NCI-H1105 (cell line): ENCODE results near the gene ZRSR2.
A peak's percentile ranks its signal among the peaks of the same experiment; 100 is the strongest.

Experiments used
- DNase-seq: peaks from one replicate; lab custom pipeline; 2025; lab: John Stamatoyannopoulos, UW

Gene ZRSR2

DNA sequence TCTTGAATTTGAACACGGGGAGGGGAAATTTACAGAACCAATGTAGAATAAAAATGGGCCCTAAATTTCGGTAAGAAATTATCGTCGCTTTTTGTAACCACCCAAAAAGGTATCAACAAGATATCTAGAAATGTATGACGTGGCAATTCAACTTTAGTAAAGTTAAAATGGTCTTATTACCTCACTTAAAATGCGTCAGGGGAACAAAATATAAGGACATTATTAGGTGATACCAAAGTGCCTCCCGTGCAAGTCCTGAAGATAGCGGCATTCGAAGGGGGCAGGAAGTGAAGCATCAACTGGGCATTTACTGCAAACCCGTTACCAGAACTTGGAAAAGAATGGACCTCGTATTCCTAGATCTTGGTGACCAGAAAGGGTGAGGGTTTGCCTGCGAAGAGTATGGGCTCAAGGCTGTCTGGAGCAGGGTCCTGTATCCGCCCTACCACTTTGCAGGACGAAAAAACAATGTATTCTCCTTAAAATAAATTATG is 63.3 kb downstream of the ZRSR2 start:
- DNase-seq: no peak

DNA sequence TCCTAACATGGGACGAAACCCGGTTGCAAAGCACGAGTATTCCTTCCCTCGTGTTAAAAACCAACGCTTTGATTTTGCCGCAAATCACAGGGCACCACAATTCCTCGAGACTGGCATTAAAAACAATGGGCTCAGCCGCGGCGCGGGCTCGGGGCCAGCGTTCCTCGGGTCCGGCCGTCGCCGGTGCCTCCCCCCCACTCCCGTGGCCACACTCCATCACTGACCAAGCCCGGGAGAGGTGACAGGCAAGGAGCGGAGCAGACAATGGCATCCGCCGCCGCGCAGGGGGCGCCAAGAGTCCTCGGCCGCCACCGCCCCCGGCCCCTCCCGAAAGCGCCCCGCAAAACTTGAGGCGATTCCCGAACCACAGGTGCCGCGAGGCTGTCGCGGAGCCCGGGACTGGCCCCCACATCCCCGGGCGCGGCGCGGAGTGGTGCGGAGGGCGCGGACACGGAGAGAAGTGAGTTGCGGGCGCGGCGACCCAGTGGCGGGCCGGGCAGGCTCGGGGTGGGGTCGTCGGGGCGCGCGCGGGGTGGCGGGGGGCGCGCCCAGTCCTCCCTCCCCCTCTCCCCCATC is 63.9 kb downstream of the ZRSR2 start:
- no peak for DNase-seq

DNA sequence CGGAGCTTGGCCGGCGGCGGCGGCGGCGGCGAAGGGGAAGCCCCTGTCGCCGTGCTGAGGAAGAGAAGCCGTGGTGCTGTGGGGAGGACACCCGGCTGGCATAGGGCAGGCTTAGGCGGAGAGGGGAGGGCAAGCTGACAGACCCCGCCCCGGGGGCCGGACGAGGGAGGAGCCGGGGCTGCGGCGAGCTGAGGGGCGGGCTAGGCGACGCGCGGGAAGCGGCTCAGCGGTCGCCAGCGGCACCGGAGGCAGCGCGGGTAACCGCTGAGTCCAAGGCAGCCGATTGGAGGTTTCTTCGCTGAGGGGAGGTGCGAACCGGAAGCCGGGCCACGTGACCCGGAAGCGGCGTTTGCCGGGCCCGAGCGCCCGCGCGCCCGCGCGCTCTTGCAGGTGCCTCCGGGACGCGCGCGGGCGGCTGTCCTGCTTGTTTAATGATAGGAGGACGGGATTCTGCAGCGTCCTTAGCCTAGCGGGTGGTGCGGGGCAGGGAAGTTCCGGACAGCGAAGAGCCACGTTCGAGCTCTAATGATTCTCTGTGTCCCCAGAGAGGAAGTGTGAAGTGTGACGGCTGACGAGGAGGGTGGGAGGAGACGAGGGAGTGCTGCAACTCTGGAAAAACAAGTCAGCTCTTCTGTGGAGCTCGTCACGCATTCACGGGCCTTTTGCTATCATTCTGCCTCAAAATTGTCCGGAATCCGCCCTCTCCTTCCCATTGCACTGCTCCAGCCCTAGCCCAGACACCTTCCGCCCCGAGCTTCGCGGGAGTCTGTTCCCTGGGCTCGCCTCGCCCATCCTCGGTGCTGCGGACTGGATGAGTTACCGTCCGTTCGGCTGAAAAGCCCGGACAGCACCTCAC is 64.7 kb downstream of the ZRSR2 start, which contains the start of gene AP1S2:
TSS of gene AP1S2 (minus strand) at position 102 of the 856 bp plus-strand sequence. CDS start 2,289 bp downstream, outside the sequence.
- peak; percentile 84 for DNase-seq

DNA sequence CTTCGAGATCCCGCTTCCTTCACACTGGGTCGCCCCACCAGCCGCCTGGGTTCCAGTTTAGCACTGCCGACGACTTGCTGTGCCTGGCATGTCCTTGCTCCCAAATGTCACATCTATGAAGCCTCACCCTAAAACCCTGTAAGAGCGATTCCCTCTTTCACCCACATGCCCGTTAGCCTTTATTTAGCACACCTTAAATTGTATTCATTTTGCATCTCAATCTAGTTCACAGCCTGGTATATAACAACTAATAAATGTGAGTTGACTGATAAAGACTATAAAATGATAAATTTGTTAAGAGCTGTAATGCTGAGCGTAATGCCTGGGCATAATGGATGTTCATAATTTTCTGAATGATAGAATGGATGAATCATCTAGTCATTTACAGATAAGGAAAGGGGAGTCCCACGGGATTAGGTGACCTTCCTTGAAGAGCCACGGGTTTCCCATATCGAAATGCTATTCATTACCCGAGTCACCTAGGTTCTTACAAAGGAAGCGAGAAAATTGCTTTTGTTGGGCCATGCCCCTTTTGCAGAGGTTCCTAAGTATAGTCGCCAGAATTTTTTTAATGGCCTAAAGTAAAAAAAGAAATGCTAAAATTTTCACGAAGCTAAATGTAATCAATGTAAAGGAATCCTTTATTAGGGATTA is 65.4 kb downstream of the ZRSR2 start:
- DNase-seq: no peak

DNA sequence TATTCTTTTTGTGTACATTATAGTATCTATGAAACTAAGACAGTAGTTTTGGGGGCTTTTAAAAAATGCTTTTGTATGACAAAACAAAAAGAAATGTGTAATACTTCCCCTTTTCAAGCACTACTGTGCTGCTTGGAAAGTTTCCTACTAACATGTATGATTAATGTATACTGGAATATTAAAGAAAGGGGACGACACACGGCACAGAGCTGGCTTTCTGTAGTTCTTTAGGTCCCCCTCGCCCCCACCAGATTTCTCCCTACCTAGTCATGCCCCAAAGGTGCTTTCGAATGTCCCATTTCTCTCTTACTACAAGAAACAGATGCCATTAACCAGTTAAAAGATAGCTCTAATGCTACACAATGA is 65.9 kb downstream of the ZRSR2 start:
- DNase-seq: no peak

DNA sequence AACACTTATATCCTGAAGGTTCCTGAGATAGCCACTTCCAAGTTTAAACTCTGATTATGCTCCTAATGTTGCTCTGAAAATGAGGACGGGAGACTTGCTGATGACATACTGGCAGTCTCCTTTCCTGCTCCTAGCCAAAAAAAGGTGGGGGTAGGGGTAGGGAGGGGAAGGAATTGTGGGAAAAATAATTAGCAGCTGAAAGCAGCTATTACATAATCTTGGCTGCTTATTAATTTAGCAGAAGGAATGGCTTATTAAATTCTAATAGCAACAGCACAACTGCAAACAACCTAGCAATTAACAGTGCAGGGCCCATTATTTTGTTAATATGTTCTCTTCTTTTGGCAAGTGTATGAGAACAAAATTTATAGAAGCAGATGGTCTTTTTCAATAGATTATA is 66.4 kb downstream of the ZRSR2 start:
- DNase-seq: peak; percentile 34

DNA sequence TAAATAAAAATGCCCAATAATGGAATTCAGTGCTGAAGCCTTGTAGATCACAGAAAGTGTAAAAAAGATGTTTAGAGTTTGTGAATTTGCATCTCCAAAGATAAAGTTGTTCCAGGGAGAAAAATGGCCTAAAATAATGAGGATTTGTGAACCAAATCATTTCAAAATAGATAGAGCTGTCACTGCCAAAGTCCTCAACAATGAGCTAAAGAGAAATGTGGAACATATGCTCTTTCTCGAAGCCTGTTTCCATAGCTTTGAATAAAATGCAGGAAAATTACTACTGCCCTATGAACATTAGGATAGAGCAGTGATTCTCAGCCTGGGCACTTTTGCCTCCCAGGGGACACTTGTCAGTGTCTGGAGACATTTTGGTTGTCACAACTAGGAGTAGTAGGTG is 67.8 kb downstream of the ZRSR2 start:
- DNase-seq: no peak

DNA sequence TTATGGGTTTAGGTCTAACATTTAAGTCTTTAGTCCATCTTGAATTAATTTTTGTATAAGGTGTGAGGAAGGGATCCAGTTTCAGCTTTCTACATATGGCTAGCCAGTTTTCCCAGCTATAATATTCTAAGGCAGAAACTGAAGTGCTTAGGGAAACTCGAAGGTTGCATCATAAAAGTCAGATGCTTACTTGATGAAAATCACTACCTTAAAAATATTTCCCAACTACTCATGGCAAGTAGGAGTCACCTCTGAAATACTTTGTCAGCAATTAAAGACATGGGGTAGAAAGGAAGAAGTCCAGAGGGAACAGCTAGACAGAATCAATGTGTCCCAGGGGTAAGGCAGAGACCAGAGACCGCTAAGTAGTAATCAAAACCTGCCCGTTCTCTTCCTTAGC is 70.6 kb downstream of the ZRSR2 start:
- no peak for DNase-seq

DNA sequence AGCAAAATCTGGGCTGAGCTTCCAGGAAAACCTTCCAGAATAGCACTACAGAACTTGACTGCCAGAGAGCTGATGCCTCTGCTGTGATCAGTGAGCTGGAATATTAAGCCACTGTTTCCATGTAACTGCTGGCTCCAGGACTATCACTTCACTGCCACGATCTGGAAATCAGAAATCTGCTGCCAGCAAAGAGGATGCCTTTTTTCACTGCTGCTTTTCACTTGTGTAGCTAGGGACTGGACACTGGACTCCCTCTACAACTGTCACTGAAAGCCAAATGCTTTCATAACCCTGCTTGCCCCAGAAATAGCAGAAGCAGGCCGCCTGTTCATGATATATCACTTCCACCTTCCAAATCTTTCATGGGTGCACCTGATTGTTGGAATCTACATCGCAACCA is 73.7 kb downstream of the ZRSR2 start:
- DNase-seq: no peak

DNA sequence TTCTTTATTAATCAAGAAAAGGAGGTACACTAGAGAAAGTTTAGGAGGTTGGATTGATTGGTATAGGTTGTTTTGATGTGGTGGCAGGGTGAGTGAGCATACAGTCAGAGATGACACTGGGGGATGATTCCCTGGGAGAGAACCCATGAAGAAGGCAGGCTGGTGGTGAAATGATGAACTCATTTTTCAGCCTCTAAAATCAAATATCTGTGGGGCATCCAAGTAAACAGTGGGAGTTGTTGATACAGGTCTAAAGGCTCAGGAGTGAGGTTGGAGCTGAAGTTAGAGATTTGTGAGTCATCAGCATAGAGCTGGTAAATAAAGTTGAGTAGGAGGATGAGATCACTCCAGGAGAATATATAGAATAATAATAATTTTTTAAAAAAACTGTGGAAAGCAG is 74.3 kb downstream of the ZRSR2 start:
- no peak for DNase-seq

DNA sequence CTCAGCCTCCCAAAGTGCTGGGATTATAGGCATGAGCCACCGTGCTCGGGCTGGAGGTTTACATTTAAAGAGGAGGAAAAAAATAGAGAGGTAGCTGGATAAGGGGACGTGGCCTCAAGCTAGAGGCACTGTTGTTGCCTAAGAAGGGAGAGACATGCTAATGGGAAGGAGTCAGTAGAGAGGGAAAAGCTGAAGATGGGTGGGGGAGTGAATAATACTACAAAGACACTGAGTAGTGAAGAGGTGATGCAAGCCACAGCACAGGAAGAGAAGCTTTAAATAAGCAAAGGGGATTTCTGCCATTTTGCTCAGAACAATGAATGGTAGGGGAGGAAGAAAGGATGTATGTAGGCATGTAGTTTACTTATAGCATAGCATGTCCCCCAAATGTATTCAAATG is 75.9 kb downstream of the ZRSR2 start:
- no peak for DNase-seq

DNA sequence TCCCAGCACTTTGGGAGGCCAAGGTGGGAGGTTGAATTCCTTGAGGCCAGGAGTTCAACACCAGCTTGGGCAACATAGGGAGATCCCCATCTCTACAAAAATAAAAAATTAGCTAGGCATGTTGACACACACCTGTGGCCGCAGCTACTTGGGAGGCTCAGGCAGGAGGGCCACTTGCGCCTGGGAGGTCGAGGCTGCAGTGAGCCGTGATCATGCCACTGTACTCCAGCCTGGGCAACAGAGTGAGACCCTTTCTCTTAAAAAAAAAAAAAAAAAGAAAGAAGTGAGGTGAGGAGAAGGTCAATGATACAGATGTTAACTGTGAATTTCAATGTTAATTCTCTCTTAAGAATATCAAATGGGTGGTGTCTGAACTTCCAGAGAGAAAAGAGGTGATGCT is 79.4 kb downstream of the ZRSR2 start:
- DNase-seq: no peak

DNA sequence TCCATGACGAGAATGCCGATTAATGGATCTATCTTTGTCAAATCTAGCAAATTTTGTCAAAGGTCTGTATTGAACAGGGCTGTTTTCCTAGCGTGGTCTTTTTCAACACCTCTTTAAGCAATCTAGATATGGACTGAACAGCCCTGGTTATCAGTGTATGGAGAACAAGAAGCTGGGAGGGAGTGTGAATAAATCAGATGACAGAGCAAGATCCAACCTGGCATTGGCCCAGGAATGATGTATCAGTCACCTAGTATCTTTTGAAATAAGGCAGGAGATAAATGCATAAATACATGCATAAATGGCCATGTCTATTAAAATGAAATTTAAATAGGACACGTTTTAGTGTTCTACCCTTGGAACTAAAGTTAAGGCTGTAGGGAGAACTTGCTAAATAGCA is 80.0 kb downstream of the ZRSR2 start:
- DNase-seq: no peak
